ENCODE measurements around the gene SYT2. TPM values are rescaled to one million over a fixed set of nuclear protein-coding genes. Genes with fewer than 3 reads are reported as not detected.
"Not testable (repeated sequence)": the region's sequence is repeated elsewhere in the genome, so short reads cannot be mapped to it uniquely, and the experiment has no call there.

SYT2 gene
- total RNA-seq, 1 experiment from 2014 or later: 12.1 TPM

DNA sequence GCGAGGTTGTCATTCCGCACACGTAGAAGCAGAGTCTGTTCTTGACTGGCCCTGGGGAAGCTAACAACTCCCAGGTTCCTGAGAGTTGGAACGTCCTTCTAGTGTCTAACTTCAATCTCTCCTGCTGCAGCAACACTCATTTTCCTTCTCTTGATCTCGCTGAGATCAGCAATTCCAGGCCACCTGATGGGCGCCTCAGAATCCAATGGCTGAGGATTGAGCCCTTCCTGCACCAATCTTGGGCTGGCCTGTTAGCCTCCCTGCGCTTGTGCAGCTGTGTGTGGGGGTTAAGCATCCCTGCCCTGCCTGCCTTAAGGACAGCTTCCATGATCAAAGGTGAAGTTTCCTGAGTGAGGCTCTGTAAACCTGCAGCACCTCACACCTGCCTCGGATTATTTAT lies 87.9 kb downstream of the SYT2 start (continued):
- TF ChIP-seq, protein P1, sequence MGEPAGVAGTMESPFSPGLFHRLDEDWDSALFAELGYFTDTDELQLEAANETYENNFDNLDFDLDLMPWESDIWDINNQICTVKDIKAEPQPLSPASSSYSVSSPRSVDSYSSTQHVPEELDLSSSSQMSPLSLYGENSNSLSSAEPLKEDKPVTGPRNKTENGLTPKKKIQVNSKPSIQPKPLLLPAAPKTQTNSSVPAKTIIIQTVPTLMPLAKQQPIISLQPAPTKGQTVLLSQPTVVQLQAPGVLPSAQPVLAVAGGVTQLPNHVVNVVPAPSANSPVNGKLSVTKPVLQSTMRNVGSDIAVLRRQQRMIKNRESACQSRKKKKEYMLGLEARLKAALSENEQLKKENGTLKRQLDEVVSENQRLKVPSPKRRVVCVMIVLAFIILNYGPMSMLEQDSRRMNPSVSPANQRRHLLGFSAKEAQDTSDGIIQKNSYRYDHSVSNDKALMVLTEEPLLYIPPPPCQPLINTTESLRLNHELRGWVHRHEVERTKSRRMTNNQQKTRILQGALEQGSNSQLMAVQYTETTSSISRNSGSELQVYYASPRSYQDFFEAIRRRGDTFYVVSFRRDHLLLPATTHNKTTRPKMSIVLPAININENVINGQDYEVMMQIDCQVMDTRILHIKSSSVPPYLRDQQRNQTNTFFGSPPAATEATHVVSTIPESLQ (CRISPR knock-in tag; IDR thresholded peaks at IDR 0.05): no peak
- TF ChIP-seq, protein P2, sequence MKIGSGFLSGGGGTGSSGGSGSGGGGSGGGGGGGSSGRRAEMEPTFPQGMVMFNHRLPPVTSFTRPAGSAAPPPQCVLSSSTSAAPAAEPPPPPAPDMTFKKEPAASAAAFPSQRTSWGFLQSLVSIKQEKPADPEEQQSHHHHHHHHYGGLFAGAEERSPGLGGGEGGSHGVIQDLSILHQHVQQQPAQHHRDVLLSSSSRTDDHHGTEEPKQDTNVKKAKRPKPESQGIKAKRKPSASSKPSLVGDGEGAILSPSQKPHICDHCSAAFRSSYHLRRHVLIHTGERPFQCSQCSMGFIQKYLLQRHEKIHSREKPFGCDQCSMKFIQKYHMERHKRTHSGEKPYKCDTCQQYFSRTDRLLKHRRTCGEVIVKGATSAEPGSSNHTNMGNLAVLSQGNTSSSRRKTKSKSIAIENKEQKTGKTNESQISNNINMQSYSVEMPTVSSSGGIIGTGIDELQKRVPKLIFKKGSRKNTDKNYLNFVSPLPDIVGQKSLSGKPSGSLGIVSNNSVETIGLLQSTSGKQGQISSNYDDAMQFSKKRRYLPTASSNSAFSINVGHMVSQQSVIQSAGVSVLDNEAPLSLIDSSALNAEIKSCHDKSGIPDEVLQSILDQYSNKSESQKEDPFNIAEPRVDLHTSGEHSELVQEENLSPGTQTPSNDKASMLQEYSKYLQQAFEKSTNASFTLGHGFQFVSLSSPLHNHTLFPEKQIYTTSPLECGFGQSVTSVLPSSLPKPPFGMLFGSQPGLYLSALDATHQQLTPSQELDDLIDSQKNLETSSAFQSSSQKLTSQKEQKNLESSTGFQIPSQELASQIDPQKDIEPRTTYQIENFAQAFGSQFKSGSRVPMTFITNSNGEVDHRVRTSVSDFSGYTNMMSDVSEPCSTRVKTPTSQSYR (CRISPR knock-in tag; IDR thresholded peaks at IDR 0.05): no peak
- TF ChIP-seq GTF2I (CRISPR knock-in tag; conservative IDR thresholded peaks at IDR 0.05) (no peak), ZNF138 (CRISPR knock-in tag; conservative IDR thresholded peaks at IDR 0.05) (no peak), IRF2 (CRISPR knock-in tag; IDR thresholded peaks at IDR 0.05; ENCODE audit: borderline replicate concordance, low read depth) (no peak), ESRRA (CRISPR knock-in tag; IDR thresholded peaks at IDR 0.05; ENCODE audit: borderline replicate concordance) (no peak), NR2C2 (CRISPR knock-in tag; IDR thresholded peaks at IDR 0.05) (no peak), CREM (CRISPR knock-in tag; IDR thresholded peaks at IDR 0.05) (no peak), MYBL2 (CRISPR knock-in tag; IDR thresholded peaks at IDR 0.05) (no peak), NR1H2 (CRISPR knock-in tag; IDR thresholded peaks at IDR 0.05) (no peak), TEAD1 (CRISPR knock-in tag; IDR thresholded peaks at IDR 0.05) (no peak)
- TF ChIP-seq, protein P3, sequence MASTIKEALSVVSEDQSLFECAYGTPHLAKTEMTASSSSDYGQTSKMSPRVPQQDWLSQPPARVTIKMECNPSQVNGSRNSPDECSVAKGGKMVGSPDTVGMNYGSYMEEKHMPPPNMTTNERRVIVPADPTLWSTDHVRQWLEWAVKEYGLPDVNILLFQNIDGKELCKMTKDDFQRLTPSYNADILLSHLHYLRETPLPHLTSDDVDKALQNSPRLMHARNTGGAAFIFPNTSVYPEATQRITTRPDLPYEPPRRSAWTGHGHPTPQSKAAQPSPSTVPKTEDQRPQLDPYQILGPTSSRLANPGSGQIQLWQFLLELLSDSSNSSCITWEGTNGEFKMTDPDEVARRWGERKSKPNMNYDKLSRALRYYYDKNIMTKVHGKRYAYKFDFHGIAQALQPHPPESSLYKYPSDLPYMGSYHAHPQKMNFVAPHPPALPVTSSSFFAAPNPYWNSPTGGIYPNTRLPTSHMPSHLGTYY (CRISPR knock-in tag; IDR thresholded peaks at IDR 0.05): no peak

DNA sequence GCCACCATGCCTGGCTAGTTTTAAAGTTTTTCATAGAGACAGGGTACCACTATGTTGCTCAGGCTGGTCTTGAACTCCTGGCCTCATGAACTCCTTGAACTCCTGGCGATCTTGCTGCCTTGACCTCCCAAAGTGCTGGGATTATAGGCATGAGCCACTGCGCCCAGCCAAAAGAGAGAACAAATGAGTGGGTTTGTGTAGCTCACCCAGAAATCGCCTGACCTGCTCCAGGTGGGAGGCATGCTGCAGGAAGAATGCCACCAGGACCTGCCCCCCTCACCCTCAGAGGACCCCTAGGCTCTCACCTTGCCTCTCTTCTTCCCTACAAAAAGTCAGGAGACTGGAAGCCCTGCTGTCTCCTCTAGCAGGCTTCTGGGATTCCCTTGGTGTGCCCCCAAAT lies 88.8 kb downstream of the SYT2 start:
- H3K27me3 Mint-ChIP-seq (ENCODE audit: low read depth): no peaks in the 10 kb centered on the region
- H3K4me3 Mint-ChIP-seq: no peak overlapping the region
- CTCF ChIA-PET: interaction anchor here (0.8 kb wide), 1 partner anchor 98 kb away, joined by 3 read pairs; no protein-coding TSS in a partner anchor
- TF ChIP-seq, protein P4, sequence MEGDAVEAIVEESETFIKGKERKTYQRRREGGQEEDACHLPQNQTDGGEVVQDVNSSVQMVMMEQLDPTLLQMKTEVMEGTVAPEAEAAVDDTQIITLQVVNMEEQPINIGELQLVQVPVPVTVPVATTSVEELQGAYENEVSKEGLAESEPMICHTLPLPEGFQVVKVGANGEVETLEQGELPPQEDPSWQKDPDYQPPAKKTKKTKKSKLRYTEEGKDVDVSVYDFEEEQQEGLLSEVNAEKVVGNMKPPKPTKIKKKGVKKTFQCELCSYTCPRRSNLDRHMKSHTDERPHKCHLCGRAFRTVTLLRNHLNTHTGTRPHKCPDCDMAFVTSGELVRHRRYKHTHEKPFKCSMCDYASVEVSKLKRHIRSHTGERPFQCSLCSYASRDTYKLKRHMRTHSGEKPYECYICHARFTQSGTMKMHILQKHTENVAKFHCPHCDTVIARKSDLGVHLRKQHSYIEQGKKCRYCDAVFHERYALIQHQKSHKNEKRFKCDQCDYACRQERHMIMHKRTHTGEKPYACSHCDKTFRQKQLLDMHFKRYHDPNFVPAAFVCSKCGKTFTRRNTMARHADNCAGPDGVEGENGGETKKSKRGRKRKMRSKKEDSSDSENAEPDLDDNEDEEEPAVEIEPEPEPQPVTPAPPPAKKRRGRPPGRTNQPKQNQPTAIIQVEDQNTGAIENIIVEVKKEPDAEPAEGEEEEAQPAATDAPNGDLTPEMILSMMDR (IDR thresholded peaks at IDR 0.05): no peak
- TF ChIP-seq MYBL2 (CRISPR knock-in tag; IDR thresholded peaks at IDR 0.05) (no peak), SP1 (CRISPR knock-in tag; conservative IDR thresholded peaks at IDR 0.05) (no peak), ZNF423 (CRISPR knock-in tag; IDR thresholded peaks at IDR 0.05) (no peak), RORB (CRISPR knock-in tag; IDR thresholded peaks at IDR 0.05) (no peak), ZNF317 (CRISPR knock-in tag; IDR thresholded peaks at IDR 0.05; ENCODE audit: borderline replicate concordance, low read depth) (no peak), IRF2 (CRISPR knock-in tag; IDR thresholded peaks at IDR 0.05; ENCODE audit: borderline replicate concordance, low read depth) (no peak), ZNF512 (CRISPR knock-in tag; IDR thresholded peaks at IDR 0.05; ENCODE audit: borderline replicate concordance) (no peak), NR3C1 (CRISPR knock-in tag; conservative IDR thresholded peaks at IDR 0.05; ENCODE audit: low read depth) (no peak)
- TF ChIP-seq, protein P5, sequence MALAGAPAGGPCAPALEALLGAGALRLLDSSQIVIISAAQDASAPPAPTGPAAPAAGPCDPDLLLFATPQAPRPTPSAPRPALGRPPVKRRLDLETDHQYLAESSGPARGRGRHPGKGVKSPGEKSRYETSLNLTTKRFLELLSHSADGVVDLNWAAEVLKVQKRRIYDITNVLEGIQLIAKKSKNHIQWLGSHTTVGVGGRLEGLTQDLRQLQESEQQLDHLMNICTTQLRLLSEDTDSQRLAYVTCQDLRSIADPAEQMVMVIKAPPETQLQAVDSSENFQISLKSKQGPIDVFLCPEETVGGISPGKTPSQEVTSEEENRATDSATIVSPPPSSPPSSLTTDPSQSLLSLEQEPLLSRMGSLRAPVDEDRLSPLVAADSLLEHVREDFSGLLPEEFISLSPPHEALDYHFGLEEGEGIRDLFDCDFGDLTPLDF (CRISPR knock-in tag; IDR thresholded peaks at IDR 0.05): no peak
- TF ChIP-seq, protein P6, sequence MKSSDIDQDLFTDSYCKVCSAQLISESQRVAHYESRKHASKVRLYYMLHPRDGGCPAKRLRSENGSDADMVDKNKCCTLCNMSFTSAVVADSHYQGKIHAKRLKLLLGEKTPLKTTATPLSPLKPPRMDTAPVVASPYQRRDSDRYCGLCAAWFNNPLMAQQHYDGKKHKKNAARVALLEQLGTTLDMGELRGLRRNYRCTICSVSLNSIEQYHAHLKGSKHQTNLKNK (CRISPR knock-in tag; IDR thresholded peaks at IDR 0.05): no peak
- peaks cover 23% of the 10 kb centered on the region for H3K4me1 Mint-ChIP-seq
- H3K27ac Mint-ChIP-seq: no peak overlapping the region
- H3K36me3 Mint-ChIP-seq: peaks cover 3% of the 10 kb centered on the region; the same call in 1 of the 2 replicates
- POLR2A ChIA-PET: no interaction called here
- ATAC-seq (no peak), DNase-seq (ENCODE audit: low spot score) (no peak)
- H3K9me3 Mint-ChIP-seq: no peaks in the 10 kb centered on the region; the same call in 1 of the 2 replicates

DNA sequence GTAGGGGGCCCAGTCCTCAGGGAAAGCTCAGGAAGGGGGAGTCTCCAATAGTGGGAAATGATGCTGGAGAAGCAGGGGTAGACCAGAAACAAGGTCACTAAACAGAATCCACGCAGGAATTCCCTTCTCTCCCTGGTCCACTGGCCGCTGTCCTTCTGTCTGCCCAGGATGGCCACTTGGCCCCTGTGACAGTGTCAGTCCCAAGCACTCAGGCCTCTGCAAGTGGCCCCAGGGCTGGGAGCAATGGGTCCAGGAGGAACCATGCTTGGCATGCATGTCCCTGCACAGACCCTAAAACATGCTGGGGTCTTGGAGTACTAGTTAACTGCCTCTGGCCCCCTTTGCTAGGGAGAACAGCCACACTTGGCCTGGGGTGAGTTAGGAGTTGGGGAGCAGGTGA lies 90.2 kb downstream of the SYT2 start:
- CTCF ChIA-PET, H3K27ac Mint-ChIP-seq: not testable (repeated sequence)

More for the DNA sequence above, 90.2 kb downstream of the SYT2 start:
- H3K4me3 Mint-ChIP-seq; POLR2A ChIA-PET; ATAC-seq; H3K9me3 Mint-ChIP-seq; H3K27me3 Mint-ChIP-seq (ENCODE audit: low read depth); DNase-seq (ENCODE audit: low spot score); H3K36me3 Mint-ChIP-seq: not testable (repeated sequence)
- peaks cover 31% of the 10 kb centered on the region for H3K4me1 Mint-ChIP-seq

All from WTC11 (cell line).